Activated T-helper 1 cell treated with anti-CD3 and anti-CD28 coated beads, Interleukin-2, amount 50 U/mL, for 16 hours (primary cell): Measurements from ENCODE around the gene MOXD1.

Experiments used
- DNase-seq, 2 donors: peaks; one replicate each; pipeline ENCODE4 v3.0.0-alpha.2; 2020; ENCODE audit warnings: low read depth in 1 of 2, low spot score in 1 of 2

Gene MOXD1

DNA sequence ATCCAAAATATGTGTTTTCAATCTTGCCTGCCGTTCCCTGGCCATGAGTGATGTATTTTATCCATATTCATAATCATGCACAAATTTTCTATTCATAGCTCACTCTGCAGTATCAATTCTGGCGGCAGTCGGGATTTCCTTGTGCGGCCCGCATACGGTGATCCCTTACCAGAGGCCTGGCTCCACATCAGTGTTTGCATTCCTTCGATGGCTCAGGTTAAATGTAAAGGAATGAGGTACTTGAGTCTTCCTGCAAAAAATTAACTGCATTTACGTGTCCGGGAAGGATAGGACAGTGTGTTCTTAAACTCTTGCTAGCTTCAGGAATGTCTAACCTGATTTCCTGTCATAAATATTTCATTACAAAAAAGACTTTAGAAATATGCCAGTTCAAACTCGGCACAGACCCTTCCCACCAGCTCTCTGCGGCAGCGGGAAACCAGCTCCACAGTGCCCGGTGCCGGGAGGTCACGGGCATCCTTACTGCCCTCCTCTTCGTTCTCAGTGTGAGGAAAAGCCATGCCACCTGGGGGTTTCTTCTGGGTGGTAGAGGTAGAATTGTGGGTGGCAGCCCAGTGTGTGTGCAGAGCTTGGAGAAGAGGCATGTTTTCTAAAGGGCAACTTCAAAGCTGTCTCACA, 154.5 kb downstream of the MOXD1 start:
- no peak for DNase-seq

DNA sequence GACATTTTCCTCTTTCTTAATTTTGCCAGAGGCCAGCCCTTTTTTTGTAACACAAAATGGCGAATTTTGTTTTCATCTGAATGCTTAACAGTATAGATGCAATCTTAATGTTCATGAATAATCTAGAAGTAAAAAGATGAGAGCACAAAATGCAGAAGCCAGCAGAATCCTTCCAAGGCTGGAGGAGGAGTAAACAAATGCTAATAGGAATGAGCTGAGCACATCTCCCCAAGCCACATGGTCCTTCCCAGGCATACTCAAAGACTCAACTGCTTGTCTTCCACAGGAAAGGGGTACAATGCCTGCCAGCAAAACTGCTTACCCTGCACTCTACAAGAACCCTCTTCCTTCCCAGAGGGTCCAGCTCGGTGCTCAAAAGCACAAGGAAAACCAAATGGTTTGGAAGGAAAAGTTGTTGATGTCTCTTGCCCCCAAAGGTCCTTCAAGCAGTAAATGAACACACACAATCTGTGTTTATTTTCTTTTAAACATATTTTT, 155.1 kb downstream of the MOXD1 start:
- DNase-seq = no peak
